GM18526 (cell line): Measurements from ENCODE around the gene NCOA1.

Source experiments
- POLR2A ChIP-seq: IDR thresholded peaks from 3 replicates; pipeline ENCODE4 v1.6.1; 2011; ENCODE audit not compliant: insufficient read length; ENCODE audit errors: extremely low read depth

The NCOA1 gene

GRCh38 chr2:24466871-24467870, 23.9 kb upstream of the NCOA1 start:
- TF ChIP-seq POLR2A = no peak

GRCh38 chr2:24469148-24469650, 21.9 kb upstream of the NCOA1 start:
- no peak for TF ChIP-seq POLR2A

DNA sequence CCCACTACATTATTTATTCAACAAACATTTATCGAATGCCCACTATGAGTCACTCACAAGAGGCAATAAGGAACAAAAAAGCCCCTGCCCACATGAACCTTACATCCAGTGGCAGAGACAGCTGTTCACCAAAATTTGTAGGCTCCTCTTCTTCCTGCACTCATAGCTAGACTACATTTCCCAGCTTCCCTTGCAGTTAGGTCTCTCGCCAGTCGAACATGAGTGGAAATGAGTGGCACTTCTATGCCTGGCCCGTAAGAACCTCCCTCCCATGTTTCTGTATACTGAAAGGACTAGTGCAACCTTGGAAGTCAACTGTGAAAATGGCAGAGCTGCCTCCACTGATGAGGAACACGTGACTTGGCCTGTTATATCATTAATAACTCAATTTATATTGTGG, 19.4 kb upstream of the NCOA1 start:
- TF ChIP-seq POLR2A = no peak

GRCh38 chr2:24472416-24472815, 18.6 kb upstream of the NCOA1 start:
- no peak for TF ChIP-seq POLR2A

GRCh38 chr2:24473626-24474025, 17.4 kb upstream of the NCOA1 start:
- no peak for TF ChIP-seq POLR2A

GRCh38 chr2:24474053-24474452, 17.0 kb upstream of the NCOA1 start:
- no peak for TF ChIP-seq POLR2A

- no peak for TF ChIP-seq POLR2A
Observed at GRCh38 chr2:24477229-24477628, 13.8 kb upstream of the NCOA1 start.

DNA sequence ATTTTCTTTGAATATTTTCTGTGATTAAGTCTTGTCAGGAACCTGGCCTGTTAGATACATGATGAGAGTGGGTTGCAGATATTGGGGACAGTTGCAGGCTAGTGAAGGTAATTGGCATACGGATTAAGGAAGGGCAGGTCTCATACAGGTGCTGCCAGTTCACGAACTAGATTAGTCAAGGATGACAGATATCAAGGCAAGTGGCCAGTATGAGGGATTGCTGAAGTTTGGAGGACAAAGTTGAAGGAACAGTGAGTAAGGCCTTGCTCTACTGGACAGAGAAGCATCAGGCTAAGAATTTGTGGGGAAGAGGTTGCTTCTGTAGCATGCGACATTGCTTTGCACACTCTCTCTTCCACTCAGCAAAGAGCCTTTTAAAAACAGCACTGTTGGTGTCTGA, 12.8 kb upstream of the NCOA1 start:
- no peak for TF ChIP-seq POLR2A

- no peak for TF ChIP-seq POLR2A
Observed at GRCh38 chr2:24480245-24480644, 10.8 kb upstream of the NCOA1 start.

DNA sequence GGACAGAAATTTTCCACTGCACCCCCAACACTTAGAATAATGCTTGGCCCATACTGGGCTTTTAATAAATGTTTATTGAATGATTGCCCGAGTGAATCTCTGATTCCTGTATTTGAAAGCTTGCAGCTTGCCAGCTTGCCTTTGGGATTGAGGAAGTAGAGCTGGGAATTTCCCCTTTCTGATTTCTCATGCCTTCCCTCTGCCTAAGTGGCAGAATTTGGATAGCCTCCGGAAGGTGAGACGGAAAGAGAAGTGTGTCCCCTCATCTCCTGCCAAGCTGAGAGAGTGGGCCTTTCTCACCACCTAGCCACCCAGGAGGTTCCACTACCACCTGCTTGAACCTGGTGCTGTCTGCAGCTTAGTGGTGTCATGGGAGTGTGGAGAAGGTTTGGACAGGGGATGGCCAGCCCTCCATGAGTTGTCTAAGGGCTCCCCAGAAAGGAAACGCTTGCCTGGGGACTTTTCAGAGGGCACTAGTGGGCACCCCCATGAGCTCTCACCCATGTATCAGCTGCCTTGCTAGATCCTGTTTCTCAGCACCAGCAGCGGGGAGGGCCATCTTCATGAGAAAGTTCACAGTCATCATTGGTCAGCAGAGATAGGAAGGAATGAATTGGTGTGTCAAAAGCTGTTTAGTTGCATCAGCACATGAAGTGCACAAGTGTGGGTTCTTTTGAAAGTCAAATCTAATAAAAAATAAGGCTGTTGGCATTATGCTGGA, 8.6 kb upstream of the NCOA1 start:
- TF ChIP-seq POLR2A = no peak

- no peak for TF ChIP-seq POLR2A
Observed at GRCh38 chr2:24482972-24483300, 8.1 kb upstream of the NCOA1 start.

DNA sequence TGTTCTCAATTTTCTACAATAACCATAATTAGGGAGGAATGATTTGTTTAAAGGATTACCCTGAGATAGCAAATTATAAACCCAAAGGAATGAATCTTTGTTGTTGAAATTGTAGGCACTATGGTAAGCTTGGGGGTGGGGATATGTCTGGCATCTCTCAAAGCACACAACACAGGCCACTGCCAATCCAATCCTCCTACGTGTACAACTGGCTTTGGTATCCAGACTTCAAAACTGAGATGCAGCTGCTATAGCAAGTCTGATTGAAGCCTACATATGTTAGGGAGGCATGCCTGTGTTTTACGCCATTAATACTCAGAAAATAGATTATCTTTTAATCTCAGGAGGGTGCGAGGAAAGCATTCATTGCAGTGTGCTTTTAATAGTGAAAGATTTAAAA, 5.9 kb upstream of the NCOA1 start:
- TF ChIP-seq POLR2A = no peak

DNA sequence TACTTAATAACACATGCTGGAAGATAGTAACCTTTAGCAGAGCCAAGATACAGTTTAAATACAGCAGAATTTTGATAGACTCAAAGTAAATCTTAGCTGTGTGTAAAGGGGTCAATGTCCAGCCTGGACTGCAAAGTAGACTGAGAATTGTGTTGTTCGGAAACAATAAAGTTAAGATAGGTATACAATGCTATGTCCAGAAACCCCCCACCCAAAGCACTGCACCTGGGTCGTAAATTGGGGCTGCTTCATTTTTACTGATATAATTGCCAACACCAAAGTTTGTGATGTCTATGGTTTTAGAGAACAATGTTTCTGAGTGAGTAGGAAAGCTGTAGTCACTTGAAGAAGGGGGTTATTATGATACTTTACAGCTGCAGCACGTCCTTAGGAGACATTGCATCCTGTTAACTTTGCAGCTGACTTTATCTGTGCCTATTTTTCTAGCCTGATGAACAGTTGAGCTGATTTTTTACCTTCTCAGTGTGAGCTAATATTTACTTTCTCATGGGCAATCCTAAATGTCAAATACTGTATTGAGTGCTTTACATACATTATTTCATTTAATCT, 4.3 kb upstream of the NCOA1 start:
- TF ChIP-seq POLR2A = no peak

- no peak for TF ChIP-seq POLR2A
Observed at GRCh38 chr2:24489465-24490180, 1.4 kb upstream of the NCOA1 start.

- TF ChIP-seq POLR2A = no peak
Observed at GRCh38 chr2:24490181-24490689, 819 bp upstream of the NCOA1 start.
